HepG2 (cell line): Measurements from ENCODE around the gene DTNB. TPM values are rescaled to one million over a fixed set of nuclear protein-coding genes. Genes with fewer than 3 reads are reported as not detected.

ENCODE experiments used
- EP300 ChIP-seq, 3 experiments: sonication (generic) in 1 of 3; formaldehyde crosslinking in 1 of 3; IDR thresholded peaks; 2 replicates each; pipeline versions ENCODE4 v1.5.1 to v1.6.1; 2011 to 2020; ENCODE audit warnings: low read depth in 2 of 3, low read length in 2 of 3, borderline replicate concordance in 1 of 3, improper control_type of control experiment in 1 of 3, mild to moderate bottlenecking in 1 of 3, missing genetic modification reagents in 1 of 3, moderate library complexity in 1 of 3
- FOXA3 ChIP-seq: IDR thresholded peaks from 2 replicates; pipeline ENCODE4 v1.6.1; 2016; ENCODE audit warnings: missing genetic modification reagents, missing compliant biosample characterization
- FOXP1 ChIP-seq, 2 experiments: fragments of 450-650 bp in 1 of 2; IDR thresholded peaks; 2 replicates each; pipeline ENCODE4 v1.6.1; 2017 to 2018; ENCODE audit warnings: antibody characterized with exemption in 1 of 2
- KLF15 ChIP-seq: sonication (generic); formaldehyde crosslinking; IDR thresholded peaks from 2 replicates; pipeline ENCODE4 v1.8.1; 2023; ENCODE audit warnings: borderline replicate concordance, mild to moderate bottlenecking, inconsistent platforms, missing genetic modification reagents, mixed read lengths
- MATR3 ChIP-seq: sonication (generic); formaldehyde crosslinking; IDR thresholded peaks from 2 replicates; pipeline ENCODE4 v1.4.0; 2020; ENCODE audit warnings: missing genetic modification reagents
- NFE2L2 ChIP-seq: fragments of 150-350 bp; IDR thresholded peaks from 2 replicates; pipeline ENCODE4 v1.6.1; 2014; ENCODE audit warnings: low read length
- PATZ1 ChIP-seq: sonication (generic); formaldehyde crosslinking; IDR thresholded peaks from 2 replicates; pipeline ENCODE4 v1.4.0; 2020; ENCODE audit warnings: missing genetic modification reagents
- RELA ChIP-seq: sonication (generic); formaldehyde crosslinking; IDR thresholded peaks from 2 replicates; pipeline ENCODE4 v1.4.0; 2020; ENCODE audit warnings: missing genetic modification reagents
- RORA ChIP-seq: sonication (generic); formaldehyde crosslinking; IDR thresholded peaks from 2 replicates; pipeline ENCODE4 v1.5.0; 2020; ENCODE audit warnings: mild to moderate bottlenecking, missing genetic modification reagents, moderate library complexity
- SKI ChIP-seq: fragments of 450-650 bp; IDR thresholded peaks from one replicate; pipeline ENCODE4 v1.6.1; 2018; ENCODE audit warnings: mild to moderate bottlenecking; ENCODE audit not compliant: partially characterized antibody
- SOX13 ChIP-seq, 3 experiments: fragments of 450-650 bp in 1 of 3; sonication (generic) in 1 of 3; formaldehyde crosslinking in 1 of 3; IDR thresholded peaks in 2 of 3; conservative IDR thresholded peaks in 1 of 3; 2 replicates each; pipeline versions ENCODE4 v1.5.0 to v1.6.1; 2016 to 2020; ENCODE audit warnings: antibody characterized with exemption in 1 of 3, mild to moderate bottlenecking in 1 of 3, missing compliant biosample characterization in 1 of 3, missing genetic modification reagents in 1 of 3, moderate library complexity in 1 of 3
- STAT5B ChIP-seq: sonication (generic); formaldehyde crosslinking; IDR thresholded peaks from 2 replicates; pipeline ENCODE4 v1.4.0; 2020; ENCODE audit warnings: missing genetic modification reagents
- ZBTB1 ChIP-seq: sonication (generic); formaldehyde crosslinking; IDR thresholded peaks from 2 replicates; pipeline ENCODE4 v1.4.0; 2020; ENCODE audit warnings: missing genetic modification reagents, borderline replicate concordance
- polyA plus RNA-seq, 8 experiments: library from polyadenylated mRNA; depleted of rRNA in 3 of 8; stranded (reverse) in 7 of 8; unstranded in 1 of 8; fragments of >200 nt; fragmentation: Illumina TruSeq in 4 of 8; extraction: Trizol in 4 of 8; gene quantifications; 2 replicates each; pipeline versions ENCODE4 v1.2.1 to v1.2.3, GENCODE V29; 2011 to 2016; ENCODE audit warnings: low read depth in 4 of 8, missing spikeins in 1 of 8, mixed read lengths in 1 of 8; ENCODE audit not compliant: insufficient read depth in 1 of 8
- total RNA-seq, 5 experiments: library from RNA; depleted of rRNA; stranded (reverse); fragments of >200 nt; fragmentation: Illumina TruSeq; extraction: Trizol; gene quantifications; 2 replicates each; pipeline ENCODE4 v1.2.3, GENCODE V29; 2016; ENCODE audit warnings: low read depth in 1 of 5
- TF ChIP-seq, protein P1 (sequence below): sonication (generic); formaldehyde crosslinking; IDR thresholded peaks from 2 replicates; pipeline ENCODE4 v1.5.0; 2020; ENCODE audit warnings: mild to moderate bottlenecking, missing genetic modification reagents, borderline replicate concordance
- TF ChIP-seq, protein P2 (sequence below): sonication (generic); formaldehyde crosslinking; IDR thresholded peaks from 2 replicates; pipeline ENCODE4 v1.4.0; 2020; ENCODE audit warnings: missing genetic modification reagents

The DTNB gene
- total and polyA plus RNA-seq, 2 of the 13 experiments (the other 11 are each of a cell fraction or from before 2014, with no cell fraction given): 14.4 to 23.9 TPM

DNA sequence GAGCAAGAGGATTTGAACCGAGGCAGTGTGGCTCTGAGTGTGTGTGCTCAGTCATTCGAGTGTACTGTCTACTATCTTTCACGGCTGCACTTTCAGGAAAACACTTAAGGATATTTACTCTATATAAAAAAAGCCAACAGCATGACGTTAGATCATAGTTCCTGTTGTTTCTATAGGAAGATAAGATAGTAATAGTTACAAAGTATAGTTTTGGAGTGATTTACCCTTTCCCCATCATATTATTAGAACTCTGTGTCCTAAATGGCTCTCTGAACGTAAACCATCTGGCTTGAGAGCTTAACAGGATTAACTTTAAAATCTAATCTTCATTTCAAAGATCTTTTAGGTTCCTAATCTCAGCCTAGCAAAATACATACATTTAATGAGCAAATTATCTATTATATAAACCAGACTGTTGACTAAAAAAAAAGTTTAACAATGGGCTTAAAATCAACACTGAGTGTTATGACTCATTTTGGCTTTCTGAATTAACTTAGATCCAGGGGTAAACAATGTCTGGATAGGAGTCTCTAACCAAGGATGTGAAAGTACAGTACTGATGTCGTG lies 181.3 kb downstream of the DTNB start (continued):
- TF ChIP-seq, protein P1, sequence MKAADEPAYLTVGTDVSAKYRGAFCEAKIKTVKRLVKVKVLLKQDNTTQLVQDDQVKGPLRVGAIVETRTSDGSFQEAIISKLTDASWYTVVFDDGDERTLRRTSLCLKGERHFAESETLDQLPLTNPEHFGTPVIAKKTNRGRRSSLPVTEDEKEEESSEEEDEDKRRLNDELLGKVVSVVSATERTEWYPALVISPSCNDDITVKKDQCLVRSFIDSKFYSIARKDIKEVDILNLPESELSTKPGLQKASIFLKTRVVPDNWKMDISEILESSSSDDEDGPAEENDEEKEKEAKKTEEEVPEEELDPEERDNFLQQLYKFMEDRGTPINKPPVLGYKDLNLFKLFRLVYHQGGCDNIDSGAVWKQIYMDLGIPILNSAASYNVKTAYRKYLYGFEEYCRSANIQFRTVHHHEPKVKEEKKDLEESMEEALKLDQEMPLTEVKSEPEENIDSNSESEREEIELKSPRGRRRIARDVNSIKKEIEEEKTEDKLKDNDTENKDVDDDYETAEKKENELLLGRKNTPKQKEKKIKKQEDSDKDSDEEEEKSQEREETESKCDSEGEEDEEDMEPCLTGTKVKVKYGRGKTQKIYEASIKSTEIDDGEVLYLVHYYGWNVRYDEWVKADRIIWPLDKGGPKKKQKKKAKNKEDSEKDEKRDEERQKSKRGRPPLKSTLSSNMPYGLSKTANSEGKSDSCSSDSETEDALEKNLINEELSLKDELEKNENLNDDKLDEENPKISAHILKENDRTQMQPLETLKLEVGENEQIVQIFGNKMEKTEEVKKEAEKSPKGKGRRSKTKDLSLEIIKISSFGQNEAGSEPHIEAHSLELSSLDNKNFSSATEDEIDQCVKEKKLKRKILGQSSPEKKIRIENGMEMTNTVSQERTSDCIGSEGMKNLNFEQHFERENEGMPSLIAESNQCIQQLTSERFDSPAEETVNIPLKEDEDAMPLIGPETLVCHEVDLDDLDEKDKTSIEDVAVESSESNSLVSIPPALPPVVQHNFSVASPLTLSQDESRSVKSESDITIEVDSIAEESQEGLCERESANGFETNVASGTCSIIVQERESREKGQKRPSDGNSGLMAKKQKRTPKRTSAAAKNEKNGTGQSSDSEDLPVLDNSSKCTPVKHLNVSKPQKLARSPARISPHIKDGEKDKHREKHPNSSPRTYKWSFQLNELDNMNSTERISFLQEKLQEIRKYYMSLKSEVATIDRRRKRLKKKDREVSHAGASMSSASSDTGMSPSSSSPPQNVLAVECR (CRISPR knock-in tag): no peak
- TF ChIP-seq KLF15 (CRISPR knock-in tag) (no peak), SKI (peak; percentile 39), SOX13 (IDR thresholded peaks at IDR 0.05) (no peak), SOX13 (CRISPR knock-in tag; conservative IDR thresholded peaks at IDR 0.05 in 1 of 2, IDR thresholded peaks at IDR 0.05 in 1 of 2) (peak in 1 of 2 experiments; percentile 71; a peak in 1 of 4 replicates), STAT5B (CRISPR knock-in tag) (no peak), MATR3 (CRISPR knock-in tag) (no peak), NFE2L2 (no peak), RORA (CRISPR knock-in tag) (no peak), EP300 (IDR thresholded peaks at IDR 0.05; ENCODE audit: low read depth in 2 of 2, low read length in 2 of 2) (peak in 1 of 2 experiments; percentile 38; a peak in 1 of 4 replicates), EP300 (CRISPR knock-in tag; IDR thresholded peaks at IDR 0.05; ENCODE audit: borderline replicate concordance) (no peak), PATZ1 (CRISPR knock-in tag) (no peak), FOXP1 (IDR thresholded peaks at IDR 0.05) (no peak), FOXP1 (CRISPR knock-in tag; IDR thresholded peaks at IDR 0.05) (peak; percentile 42; the same call in 1 of the 2 replicates), RELA (CRISPR knock-in tag) (no peak), FOXA3 (CRISPR knock-in tag) (peak; percentile 56; the same call in 1 of the 2 replicates), ZBTB1 (CRISPR knock-in tag) (no peak)
- TF ChIP-seq, protein P2, sequence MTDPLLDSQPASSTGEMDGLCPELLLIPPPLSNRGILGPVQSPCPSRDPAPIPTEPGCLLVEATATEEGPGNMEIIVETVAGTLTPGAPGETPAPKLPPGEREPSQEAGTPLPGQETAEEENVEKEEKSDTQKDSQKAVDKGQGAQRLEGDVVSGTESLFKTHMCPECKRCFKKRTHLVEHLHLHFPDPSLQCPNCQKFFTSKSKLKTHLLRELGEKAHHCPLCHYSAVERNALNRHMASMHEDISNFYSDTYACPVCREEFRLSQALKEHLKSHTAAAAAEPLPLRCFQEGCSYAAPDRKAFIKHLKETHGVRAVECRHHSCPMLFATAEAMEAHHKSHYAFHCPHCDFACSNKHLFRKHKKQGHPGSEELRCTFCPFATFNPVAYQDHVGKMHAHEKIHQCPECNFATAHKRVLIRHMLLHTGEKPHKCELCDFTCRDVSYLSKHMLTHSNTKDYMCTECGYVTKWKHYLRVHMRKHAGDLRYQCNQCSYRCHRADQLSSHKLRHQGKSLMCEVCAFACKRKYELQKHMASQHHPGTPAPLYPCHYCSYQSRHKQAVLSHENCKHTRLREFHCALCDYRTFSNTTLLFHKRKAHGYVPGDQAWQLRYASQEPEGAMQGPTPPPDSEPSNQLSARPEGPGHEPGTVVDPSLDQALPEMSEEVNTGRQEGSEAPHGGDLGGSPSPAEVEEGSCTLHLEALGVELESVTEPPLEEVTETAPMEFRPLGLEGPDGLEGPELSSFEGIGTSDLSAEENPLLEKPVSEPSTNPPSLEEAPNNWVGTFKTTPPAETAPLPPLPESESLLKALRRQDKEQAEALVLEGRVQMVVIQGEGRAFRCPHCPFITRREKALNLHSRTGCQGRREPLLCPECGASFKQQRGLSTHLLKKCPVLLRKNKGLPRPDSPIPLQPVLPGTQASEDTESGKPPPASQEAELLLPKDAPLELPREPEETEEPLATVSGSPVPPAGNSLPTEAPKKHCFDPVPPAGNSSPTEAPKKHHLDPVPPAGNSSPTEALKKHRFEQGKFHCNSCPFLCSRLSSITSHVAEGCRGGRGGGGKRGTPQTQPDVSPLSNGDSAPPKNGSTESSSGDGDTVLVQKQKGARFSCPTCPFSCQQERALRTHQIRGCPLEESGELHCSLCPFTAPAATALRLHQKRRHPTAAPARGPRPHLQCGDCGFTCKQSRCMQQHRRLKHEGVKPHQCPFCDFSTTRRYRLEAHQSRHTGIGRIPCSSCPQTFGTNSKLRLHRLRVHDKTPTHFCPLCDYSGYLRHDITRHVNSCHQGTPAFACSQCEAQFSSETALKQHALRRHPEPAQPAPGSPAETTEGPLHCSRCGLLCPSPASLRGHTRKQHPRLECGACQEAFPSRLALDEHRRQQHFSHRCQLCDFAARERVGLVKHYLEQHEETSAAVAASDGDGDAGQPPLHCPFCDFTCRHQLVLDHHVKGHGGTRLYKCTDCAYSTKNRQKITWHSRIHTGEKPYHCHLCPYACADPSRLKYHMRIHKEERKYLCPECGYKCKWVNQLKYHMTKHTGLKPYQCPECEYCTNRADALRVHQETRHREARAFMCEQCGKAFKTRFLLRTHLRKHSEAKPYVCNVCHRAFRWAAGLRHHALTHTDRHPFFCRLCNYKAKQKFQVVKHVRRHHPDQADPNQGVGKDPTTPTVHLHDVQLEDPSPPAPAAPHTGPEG (CRISPR knock-in tag): no peak
